GM11168 (cell line): ENCODE results near the gene BPI.
"Not testable (repeated sequence)": the region's sequence is repeated elsewhere in the genome, so short reads cannot be mapped to it uniquely, and the experiment has no call there.

Experiments
- in situ Hi-C: fragments of 300-500 bp; cut with MboI; formaldehyde crosslinking; loops from one replicate; pipeline ENCODE4 v1.12.0; 2022; ENCODE audit warnings: low sequenced_read_pairs; ENCODE audit not compliant: unreplicated experiment

The BPI gene

DNA sequence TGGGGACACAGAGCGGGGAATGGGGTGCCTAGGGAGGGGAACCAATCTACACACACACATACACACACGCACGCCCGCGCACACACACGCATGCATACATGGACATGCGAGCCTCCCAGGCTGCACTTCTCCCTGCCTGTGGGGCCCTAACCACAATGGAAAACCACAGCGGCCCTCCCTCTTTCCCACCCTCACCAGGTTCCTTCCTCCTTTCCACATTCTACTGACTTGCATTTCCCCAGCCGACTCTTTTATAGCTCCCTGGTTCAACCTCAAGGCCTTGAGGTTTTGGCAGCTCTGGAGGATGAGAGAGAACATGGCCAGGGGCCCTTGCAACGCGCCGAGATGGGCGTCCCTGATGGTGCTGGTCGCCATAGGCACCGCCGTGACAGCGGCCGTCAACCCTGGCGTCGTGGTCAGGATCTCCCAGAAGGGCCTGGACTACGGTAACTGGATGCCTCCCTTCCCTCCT, at the start of gene BPI:
BPI (plus strand) TSS at position 249 of the 472 bp plus-strand sequence; CDS start at position 317, 68 bp downstream.
- in situ Hi-C loops, result no loop called here

DNA sequence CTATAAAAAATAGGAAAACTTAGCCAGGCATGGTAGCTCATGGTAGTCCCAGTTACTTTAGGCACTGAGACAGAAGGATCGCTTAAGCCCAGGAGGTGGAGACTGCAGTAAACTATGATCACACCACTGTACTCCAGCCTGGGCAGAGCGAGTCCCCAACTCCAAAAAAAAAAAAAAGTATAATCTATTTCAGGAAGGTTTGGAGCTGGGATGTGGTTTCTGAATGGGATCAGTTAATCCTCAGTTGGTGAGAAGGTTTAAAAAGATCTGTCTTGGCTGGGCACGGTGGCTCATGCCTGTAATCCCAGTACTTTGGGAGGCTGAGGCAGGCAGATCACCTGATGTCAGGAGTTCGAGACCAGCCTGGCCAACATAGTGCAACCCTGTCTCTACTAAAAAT, 49.3 kb upstream of the BPI start:
- in situ Hi-C loops, result not testable (repeated sequence)

DNA sequence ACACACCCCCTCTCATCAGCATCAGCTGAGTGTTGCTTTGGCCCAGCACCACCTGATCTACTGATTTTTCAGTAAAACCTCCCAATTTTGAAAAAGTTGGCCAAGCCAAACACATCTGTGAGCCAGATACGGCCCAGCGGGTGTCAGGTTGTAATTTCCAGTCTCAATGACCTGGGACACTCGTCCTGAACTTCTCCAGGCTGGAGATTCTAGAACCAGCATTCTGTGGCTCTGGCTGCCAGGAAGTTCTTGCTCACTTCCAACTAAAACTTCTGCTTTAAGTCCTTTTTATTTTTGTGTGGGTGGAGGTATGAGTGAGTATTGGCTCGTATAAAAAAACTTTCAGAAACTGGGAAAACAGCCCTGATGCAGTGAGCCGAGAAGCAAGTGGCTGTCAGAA, 48.6 kb upstream of the BPI start:
- in situ Hi-C loops, result no loop called here

GRCh38 chr20:38256021-38256420, 47.9 kb upstream of the BPI start:
- in situ Hi-C loops, result no loop called here

- in situ Hi-C loops, result no loop called here
These were observed 47.0 kb upstream of the BPI start for GRCh38 chr20:38256966-38257365.

GRCh38 chr20:38258545-38259215, 45.3 kb upstream of the BPI start:
- in situ Hi-C loops, result no loop called here

DNA sequence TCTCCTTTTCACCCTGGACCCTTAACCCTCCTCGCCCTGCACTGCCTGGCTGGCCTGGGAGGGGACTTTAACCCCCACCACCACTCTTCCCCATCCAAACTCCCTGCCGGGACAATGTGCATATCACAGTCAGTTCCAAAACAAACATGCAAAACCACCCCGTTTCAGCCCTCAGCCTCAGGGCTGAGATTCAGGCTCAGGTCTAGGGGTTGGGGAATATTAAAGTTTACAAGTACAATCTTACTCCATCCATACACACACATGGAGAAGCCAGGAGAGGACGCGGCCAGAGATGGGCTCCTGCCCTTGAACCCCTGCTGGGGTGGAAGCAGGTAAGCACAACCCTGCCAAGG, 44.0 kb upstream of the BPI start:
- in situ Hi-C loops, result no loop called here

DNA sequence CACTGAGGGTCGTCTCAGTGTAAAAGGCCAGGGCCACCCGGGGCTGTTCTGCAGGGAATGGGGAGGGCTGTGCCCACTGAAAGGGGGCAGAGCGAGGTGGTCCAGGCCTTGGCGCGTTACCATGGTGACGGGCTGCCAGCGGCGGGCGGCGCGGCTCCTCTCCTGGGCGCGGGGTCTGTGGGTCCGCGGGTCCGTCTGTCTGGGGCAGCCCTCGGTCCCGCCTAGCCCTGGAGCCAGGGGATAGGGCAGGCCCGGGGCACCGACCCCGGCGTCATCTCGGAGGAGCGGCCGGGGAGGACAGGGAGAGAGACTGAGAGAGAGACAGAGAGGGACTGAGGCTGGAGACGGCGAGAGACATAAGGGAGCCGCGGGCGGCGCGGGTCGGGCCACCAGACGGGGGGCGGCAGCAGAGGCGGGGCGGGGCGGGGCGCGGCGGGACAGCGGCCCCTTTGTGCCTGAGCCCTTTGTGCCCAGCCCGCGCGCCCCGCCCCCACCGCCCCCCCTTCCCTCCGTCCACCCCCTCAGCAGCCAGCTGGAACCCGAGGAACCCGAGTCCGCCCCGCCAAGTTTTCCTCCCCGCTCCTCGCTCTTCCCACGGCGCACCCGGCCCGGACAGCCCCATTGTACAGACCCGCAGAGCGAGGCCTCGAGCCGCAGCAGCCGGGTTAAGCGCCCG, 43.4 kb upstream of the BPI start, which contains the start of gene KIAA1755:
KIAA1755 (minus strand) TSS at position 358 of the 676 bp plus-strand sequence; CDS start at position 123, 235 bp downstream.
- in situ Hi-C loops, result no loop called here

GRCh38 chr20:38261054-38261390, 42.9 kb upstream of the BPI start:
- in situ Hi-C loops, result no loop called here

DNA sequence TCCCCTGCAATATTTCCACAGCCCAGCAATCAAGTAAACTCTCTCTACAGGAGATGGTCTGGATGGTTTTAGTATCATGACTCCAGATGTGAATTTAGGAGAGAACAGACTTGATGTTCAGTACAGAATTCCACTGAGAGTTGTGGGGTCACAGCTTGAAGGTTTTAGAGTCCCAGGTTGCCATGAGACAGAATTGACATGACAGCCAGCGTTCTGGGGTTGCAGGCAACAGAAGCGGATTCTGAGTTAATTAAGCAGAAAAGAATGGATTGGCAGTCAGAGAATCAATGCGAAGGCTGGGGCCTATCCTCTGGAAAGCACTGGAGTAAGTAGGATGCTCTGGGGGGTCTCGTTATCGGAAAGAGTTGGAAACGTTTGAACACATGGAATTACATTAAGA, 41.0 kb upstream of the BPI start:
- in situ Hi-C loops, result no loop called here

GRCh38 chr20:38266426-38266825, 37.5 kb upstream of the BPI start:
- in situ Hi-C loops, result no loop called here

DNA sequence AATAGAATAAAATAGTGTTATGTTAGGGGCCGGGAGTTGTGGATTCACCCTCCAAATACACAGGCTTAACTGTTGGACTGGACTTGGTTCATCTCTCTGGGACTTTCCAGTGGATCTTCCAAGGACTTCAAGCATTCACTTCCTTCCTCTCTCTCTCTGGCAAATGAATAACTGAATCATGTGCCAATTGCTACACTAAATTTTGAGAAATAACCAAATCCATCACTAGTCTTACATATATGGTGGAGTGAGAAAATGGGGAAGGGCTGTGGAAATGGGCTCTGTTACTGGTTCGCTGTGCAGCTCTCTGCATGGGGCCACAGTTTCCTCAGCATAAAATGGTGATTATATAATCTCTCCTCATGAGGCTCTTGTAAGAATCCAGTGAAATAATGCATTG, 36.7 kb upstream of the BPI start:
- in situ Hi-C loops, result no loop called here

DNA sequence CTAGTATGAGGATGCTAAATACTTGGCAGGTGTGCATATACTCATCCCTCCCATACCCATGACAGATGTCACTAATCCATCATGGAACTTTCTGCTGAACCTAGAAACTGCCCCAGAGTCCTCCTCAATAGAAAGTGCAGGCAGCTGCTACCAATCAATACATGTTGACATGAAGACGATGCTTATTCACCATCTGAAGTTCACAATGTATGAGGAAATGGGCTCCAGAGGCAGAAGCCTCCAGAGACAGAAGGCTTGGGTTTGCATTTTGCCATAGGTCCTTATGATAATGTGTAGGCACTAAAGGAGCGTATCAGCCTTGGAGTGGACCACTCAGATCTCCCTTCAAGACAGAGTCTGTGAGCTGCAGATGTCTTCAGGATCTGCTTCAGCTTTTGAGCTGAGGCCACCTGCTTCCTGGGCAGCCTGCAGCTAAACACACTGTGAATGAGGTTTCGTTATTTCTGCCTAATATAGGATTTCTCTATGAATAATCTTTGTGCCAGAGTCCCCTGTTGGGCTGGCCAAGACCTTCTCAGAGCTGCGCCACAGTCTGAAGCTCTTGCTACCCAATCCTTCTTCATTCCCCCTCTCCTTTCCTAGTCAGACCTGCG, 35.9 kb upstream of the BPI start:
- in situ Hi-C loops, result no loop called here

- in situ Hi-C loops, result no loop called here
These were observed 34.9 kb upstream of the BPI start for GRCh38 chr20:38269040-38269439.

DNA sequence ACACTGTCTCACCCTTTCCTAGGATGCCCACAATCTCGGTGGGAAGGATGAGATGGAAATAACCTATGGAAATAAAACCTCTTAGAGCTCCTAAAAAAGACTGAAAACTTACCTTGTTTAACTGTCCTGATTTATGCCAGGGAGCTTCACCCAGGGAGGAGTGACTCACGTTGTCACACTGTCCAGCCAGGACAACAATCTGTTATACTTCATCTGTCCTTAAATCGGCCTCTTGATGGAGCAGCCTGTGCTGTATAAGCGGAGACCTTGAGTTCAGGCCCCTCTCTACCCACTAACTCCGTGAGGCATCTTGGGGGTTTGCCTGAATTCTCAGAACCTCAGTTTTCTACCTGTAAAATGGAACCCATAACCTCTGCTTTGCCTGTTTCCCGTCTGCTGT, 34.2 kb upstream of the BPI start:
- in situ Hi-C loops, result no loop called here

- in situ Hi-C loops, result no loop called here
These were observed 32.9 kb upstream of the BPI start for GRCh38 chr20:38270869-38271605.

DNA sequence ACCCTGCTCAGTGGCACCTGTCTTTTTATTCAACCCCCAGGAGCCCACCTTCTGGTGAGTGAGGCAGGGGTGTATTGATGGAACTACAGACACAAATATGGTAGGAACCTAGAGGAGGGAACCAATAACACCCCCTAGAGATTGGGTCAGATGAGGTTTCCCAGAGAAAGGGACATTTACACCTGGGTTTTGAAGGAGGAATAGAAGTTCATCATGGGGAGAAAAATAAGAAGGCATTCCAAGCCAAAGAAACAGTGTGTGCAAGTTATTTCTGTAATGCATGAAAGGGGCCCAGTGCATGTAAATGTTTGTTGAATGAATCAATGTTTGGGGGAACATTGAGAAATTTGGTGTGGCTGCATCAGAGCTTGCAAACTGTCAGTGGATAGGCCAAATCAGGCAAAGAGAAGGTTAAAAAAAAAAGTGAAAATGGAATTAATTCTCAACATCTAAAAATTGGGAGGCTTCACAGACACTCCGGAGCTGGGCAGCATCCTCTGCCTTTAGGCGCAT, 32.3 kb upstream of the BPI start:
- in situ Hi-C loops, result no loop called here

DNA sequence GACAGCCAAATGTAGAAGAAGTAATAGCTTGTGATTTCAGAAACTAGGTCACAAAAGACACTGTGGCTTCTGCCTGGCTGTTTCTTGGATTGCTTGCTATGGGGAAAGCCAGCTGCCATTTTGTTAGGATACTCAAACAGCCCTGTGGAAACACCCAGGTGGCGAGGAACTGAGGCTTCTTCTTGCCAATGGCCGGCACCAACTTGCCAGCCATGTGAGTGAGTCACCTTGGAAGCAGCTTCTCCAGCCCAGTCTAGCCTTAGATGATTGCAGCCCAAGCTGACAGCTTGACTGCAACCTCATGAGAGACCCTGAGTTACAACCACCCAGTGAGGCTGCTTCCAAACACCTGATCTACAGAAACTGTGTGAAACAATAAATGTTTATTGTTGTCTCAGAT, 31.6 kb upstream of the BPI start:
- in situ Hi-C loops, result no loop called here

- in situ Hi-C loops, result no loop called here
These were observed 31.0 kb upstream of the BPI start for GRCh38 chr20:38272961-38273360.

DNA sequence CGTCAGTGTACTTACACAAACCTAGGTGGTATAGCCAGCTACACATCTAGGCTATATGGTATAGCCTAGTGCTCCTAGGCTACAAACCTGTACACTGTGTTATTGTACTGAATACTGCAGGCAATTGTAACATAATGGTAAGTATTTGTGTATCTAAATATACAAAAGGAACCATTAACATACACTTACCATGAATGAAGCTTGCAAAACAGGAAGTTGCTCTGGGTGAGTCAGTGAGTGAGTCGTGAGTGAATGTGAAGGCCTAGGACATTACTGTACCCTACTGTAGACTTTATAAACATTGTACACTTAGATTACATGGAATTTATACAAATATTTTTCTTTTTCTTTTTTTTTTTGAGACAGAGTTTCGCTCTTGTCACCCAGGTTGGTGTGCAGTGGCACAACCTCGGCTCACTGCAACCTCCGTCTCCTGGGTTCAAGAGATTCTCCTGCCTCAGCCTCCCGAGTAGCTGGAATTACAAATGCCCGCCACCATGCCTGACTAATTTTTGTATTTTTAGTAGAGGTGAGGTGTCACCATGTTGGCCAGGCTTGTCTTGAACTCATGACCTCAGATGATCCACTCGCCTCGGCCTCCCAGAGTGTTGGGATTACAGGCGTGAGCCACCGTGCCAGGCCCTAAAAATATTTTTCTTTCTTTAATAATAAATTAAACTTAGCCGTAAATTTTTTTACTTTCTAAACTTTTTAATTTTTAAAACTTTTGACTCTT, 28.0 kb upstream of the BPI start:
- in situ Hi-C loops, result no loop called here
